WERI-Rb-1 (cell line): Measurements from ENCODE around the gene SERPINE3.

Experiments
- DNase-seq: peaks from one replicate; pipeline ENCODE4 v3.0.0-alpha.2; 2020
- H3K27ac ChIP-seq: fragments of 250-450 bp; sonication (Bioruptor Pico); 2 replicates; pipeline ENCODE4 v1.5.1; 2020; ENCODE audit warnings: mild to moderate bottlenecking, moderate library complexity
- H3K27me3 ChIP-seq: fragments of 250-450 bp; sonication (Bioruptor Pico); 2 replicates; pipeline ENCODE4 v1.5.1; 2021; ENCODE audit warnings: mild to moderate bottlenecking, low read depth, moderate library complexity; ENCODE audit not compliant: insufficient read depth, severe bottlenecking
- H3K36me3 ChIP-seq: fragments of 250-450 bp; sonication (Bioruptor Pico); 2 replicates; pipeline ENCODE4 v1.5.1; 2020; ENCODE audit warnings: mild to moderate bottlenecking, moderate library complexity
- H3K4me3 ChIP-seq: 2 replicates; pipeline ENCODE4 v1.5.1; 2011; ENCODE audit warnings: low read depth, mild to moderate bottlenecking, control low read depth, low read length
- H3K9me3 ChIP-seq: fragments of 250-450 bp; sonication (Bioruptor Pico); 2 replicates; pipeline ENCODE4 v1.5.1; 2021; ENCODE audit warnings: mild to moderate bottlenecking, moderate library complexity; ENCODE audit not compliant: severe bottlenecking
- TF ChIP-seq, protein P1 (sequence below): IDR thresholded peaks from 2 replicates; pipeline ENCODE4 v1.5.1; 2011; ENCODE audit warnings: low read depth, mild to moderate bottlenecking, control low read depth, inconsistent platforms, low read length

The SERPINE3 gene

DNA sequence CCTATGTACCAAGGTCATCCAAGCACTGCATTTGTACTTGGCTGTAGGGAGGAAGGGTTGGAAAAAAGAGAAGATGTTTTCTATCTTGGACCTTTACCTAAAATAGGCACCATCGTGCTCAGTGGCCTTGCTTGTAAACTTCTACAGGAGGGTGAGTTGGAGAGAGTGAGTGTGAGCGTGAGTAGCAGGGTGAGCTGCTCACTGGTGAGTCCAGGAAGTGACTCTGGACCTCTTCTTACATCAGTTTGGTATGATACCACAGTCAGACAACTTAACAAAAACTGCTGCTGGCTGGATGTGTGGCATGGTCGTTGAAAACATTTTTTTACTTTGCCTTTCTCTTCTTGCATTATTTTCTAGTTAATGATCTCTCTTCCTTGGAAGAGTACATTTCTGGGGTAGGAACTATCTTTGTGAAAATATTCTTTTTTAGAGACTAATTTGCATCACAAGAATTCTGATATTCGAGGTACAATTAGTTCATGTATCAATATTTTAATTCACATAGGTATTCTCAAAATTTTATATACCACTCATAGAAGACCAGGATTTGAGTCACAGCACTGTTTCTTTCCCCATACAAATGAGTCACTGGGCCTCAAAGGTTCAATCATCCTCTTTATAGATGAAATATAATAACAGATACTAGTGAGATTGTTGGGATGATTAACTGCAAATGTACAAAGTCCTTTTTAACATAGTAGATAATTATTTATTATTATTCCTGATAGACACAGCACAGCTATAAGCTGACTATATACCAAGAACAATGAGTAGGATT lies 651 bp downstream of the SERPINE3 start:
- DNase-seq = no peak
- Histone ChIP-seq H3K27ac (no peak overlapping the region), H3K27me3 (no peaks in the 10 kb centered on the region), H3K36me3 (no peaks in the 10 kb centered on the region), H3K4me3 (no peak overlapping the region), H3K9me3 (no peaks in the 10 kb centered on the region)
- TF ChIP-seq, protein P1, sequence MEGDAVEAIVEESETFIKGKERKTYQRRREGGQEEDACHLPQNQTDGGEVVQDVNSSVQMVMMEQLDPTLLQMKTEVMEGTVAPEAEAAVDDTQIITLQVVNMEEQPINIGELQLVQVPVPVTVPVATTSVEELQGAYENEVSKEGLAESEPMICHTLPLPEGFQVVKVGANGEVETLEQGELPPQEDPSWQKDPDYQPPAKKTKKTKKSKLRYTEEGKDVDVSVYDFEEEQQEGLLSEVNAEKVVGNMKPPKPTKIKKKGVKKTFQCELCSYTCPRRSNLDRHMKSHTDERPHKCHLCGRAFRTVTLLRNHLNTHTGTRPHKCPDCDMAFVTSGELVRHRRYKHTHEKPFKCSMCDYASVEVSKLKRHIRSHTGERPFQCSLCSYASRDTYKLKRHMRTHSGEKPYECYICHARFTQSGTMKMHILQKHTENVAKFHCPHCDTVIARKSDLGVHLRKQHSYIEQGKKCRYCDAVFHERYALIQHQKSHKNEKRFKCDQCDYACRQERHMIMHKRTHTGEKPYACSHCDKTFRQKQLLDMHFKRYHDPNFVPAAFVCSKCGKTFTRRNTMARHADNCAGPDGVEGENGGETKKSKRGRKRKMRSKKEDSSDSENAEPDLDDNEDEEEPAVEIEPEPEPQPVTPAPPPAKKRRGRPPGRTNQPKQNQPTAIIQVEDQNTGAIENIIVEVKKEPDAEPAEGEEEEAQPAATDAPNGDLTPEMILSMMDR = no peak

DNA sequence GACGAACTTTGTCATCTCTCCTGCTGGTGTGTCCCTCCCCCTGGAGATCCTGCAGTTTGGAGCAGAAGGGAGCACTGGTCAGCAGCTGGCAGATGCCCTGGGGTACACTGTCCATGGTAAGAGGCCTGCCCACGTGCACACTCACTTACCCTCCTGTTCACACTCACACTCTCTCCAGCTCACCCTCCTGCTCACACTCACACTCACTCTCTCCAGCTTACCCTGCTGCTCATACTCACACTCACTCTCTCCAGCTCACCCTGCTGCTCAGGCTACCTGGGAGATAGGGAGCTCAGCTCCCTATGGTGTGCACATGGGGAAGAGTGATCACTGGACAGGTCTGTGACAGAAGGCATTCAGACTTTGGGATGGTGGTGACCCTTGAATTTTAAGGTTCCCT lies 1.7 kb downstream of the SERPINE3 start:
- no peaks in the 10 kb centered on the region for H3K27me3 ChIP-seq
- no peak overlapping the region for H3K4me3 ChIP-seq
- no peak for DNase-seq
- H3K9me3 ChIP-seq = no peaks in the 10 kb centered on the region
- no peak overlapping the region for H3K27ac ChIP-seq
- TF ChIP-seq, protein P1 = no peak
- no peaks in the 10 kb centered on the region for H3K36me3 ChIP-seq

- DNase-seq = no peak
- TF ChIP-seq, protein P1 = no peak
- H3K27ac ChIP-seq = no peak overlapping the region
- no peaks in the 10 kb centered on the region for H3K36me3 ChIP-seq
- H3K27me3 ChIP-seq = no peaks in the 10 kb centered on the region
- no peaks in the 10 kb centered on the region for H3K9me3 ChIP-seq
- H3K4me3 ChIP-seq = no peak overlapping the region
Observed at GRCh38 chr13:51341791-51342190, 2.3 kb downstream of the SERPINE3 start.

DNA sequence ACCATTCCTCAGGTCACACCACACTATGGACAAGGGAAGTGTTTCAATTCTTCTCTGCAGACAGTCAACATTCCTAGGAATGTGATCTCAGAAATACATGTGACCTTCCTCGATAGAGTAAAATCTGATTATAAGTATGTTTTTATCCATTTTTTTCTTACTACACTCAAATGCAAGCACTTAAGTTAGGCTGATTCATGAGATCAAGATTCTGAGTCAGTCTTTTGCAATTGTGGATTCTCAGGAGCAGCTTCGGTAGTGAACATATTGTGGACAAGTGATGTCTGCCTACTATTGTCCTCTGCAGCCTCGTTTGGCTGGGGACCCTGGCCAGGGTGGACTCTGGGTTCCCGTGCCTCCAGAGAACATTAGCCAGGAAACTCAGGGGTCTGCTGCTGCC lies 3.2 kb downstream of the SERPINE3 start:
- no peak overlapping the region for H3K4me3 ChIP-seq
- TF ChIP-seq, protein P1 = no peak

DNA sequence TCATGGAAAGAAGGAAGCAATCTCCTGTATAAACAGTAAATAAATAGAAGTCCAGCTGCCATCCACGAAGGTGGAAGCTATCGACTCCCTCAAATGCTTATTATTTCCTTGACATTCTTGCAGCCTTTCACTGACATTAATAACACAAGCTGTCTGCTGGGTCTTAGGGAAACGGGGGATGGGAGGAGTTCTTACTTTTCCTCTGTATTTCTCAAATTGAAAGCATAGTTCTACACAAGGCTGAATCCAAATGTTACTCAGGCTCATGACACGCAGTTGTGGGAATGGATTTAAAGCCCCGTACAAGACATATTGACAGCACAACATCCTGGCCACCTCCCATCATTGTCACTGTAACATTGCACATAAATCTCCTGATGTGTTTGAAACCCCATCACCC lies 4.0 kb downstream of the SERPINE3 start:
- TF ChIP-seq, protein P1 = no peak
- Histone ChIP-seq H3K27ac (no peak overlapping the region), H3K36me3 (no peaks in the 10 kb centered on the region), H3K27me3 (no peaks in the 10 kb centered on the region), H3K4me3 (no peak overlapping the region), H3K9me3 (no peaks in the 10 kb centered on the region)
- DNase-seq = no peak

More for the DNA sequence above, 3.2 kb downstream of the SERPINE3 start:
- H3K27me3 ChIP-seq = no peaks in the 10 kb centered on the region
- H3K9me3 ChIP-seq = no peaks in the 10 kb centered on the region
- no peaks in the 10 kb centered on the region for H3K36me3 ChIP-seq
- DNase-seq = no peak
- no peak overlapping the region for H3K27ac ChIP-seq

GRCh38 chr13:51346397-51346796 lies 6.9 kb downstream of the SERPINE3 start:
- Histone ChIP-seq H3K4me3 (no peak overlapping the region), H3K36me3 (no peaks in the 10 kb centered on the region), H3K27ac (no peak overlapping the region), H3K27me3 (no peaks in the 10 kb centered on the region), H3K9me3 (no peaks in the 10 kb centered on the region)
- no peak for DNase-seq
- TF ChIP-seq, protein P1 = no peak
